Choroid plexus epithelial cell (primary cell): Measurements from ENCODE around the gene EBF4.

Experiments used
- DNase-seq: peaks from one replicate; pipeline ENCODE4 v3.0.0-alpha.2; 2010; ENCODE audit warnings: low read depth
- H3K4me3 ChIP-seq: 2 replicates; pipeline ENCODE4 v1.5.1; 2011; ENCODE audit warnings: low read depth, mild to moderate bottlenecking, control low read depth, low read length, moderate library complexity
- CTCF ChIP-seq: conservative IDR thresholded peaks from 2 replicates; pipeline ENCODE4 v1.5.1; 2011; ENCODE audit warnings: low read depth, mild to moderate bottlenecking, control low read depth, inconsistent platforms, low read length, moderate library complexity

The EBF4 gene

GRCh38 chr20:2760297-2760951 is 67.8 kb downstream of the EBF4 start:
- no peak overlapping the region for H3K4me3 ChIP-seq
- no peak for DNase-seq
- TF ChIP-seq CTCF = no peak

GRCh38 chr20:2760952-2761305 is 68.3 kb downstream of the EBF4 start:
- DNase-seq = no peak
- no peak overlapping the region for H3K4me3 ChIP-seq
- no peak for TF ChIP-seq CTCF

DNA sequence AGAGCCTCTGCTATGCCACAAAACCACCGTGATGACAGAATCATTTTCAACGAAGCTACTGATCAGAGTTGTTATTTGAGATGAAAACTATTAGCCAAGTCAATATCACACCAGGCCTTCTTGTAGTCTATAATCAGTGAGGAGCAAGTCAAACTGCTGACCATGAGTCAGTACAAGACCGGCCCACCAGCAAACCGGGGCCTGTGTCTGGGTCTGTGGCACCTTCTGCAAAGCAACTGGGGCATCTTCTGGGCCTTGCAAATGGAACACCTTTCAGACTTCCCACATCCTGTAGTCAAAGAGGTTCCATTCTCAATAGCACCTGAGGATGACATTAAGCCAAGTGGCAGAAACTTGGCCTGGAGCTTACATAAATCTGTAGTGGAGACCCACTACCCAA is 69.3 kb downstream of the EBF4 start:
- no peak overlapping the region for H3K4me3 ChIP-seq
- no peak for DNase-seq
- no peak for TF ChIP-seq CTCF

DNA sequence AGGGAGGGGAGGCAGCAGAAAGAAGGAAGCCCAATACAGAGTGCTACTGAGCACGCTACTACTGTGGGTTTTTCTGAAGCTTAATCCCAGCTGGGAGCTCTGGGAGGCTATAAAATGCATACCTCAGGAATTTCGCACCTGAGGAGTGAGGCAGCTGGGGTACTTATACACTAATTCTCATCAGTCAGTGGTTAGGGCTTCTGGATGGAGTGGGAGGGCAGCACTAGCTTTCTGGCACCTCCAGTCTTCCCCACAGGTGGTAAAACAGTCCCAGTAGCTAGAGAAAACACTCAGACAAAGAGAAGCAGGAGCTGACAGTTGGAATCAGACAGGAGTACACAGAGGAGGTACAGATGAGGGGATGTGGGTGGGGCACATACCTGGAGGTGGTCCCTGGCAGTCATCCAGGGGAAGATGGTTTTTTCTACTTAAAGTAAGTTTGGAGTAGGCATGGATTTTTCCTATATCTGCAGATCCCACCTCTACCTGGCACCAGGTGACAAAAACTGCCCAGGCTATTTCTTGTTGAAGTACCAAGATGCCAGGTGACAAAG is 70.1 kb downstream of the EBF4 start:
- no peak overlapping the region for H3K4me3 ChIP-seq
- DNase-seq = no peak

DNA sequence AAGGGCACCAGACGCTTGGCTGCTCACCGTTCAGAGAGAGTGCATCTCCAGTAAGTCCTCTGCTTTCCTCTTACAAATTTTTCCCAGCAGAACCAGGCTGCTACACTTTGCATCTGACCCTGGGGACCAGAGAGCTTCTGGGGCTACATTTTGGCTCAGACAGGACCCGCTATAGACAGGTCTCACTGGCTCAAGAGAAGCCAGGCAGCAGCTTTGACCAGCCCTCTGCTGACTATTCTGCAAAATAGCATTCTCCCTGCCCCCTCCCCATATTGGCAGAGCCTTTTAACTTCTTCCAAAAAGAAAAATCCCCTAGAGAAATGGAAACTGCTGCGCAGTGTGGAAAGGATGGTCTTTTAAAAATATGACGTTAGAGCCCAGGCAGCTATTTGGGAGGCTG is 70.6 kb downstream of the EBF4 start:
- H3K4me3 ChIP-seq = no peak overlapping the region
- TF ChIP-seq CTCF = no peak
- DNase-seq = no peak

More for the DNA sequence above, 70.1 kb downstream of the EBF4 start:
- TF ChIP-seq CTCF = no peak

- DNase-seq = peak; percentile 24
- no peak for TF ChIP-seq CTCF
- no peak overlapping the region for H3K4me3 ChIP-seq
Observed at GRCh38 chr20:2767768-2768631, 75.4 kb downstream of the EBF4 start.
